HG03565 (cell line): ENCODE results near the gene CORO2A.
A peak's percentile ranks its signal among the peaks of the same experiment; 100 is the strongest.

ENCODE experiments used
- ATAC-seq: cut with Tn5 transposase; IDR thresholded peaks from one replicate; pipeline ENCODE4 v1.9.1; 2021; ENCODE audit warnings: mild to moderate bottlenecking, moderate library complexity; ENCODE audit not compliant: unreplicated experiment

The CORO2A gene, protein sequence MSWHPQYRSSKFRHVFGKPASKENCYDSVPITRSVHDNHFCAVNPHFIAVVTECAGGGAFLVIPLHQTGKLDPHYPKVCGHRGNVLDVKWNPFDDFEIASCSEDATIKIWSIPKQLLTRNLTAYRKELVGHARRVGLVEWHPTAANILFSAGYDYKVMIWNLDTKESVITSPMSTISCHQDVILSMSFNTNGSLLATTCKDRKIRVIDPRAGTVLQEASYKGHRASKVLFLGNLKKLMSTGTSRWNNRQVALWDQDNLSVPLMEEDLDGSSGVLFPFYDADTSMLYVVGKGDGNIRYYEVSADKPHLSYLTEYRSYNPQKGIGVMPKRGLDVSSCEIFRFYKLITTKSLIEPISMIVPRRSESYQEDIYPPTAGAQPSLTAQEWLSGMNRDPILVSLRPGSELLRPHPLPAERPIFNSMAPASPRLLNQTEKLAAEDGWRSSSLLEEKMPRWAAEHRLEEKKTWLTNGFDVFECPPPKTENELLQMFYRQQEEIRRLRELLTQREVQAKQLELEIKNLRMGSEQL

DNA sequence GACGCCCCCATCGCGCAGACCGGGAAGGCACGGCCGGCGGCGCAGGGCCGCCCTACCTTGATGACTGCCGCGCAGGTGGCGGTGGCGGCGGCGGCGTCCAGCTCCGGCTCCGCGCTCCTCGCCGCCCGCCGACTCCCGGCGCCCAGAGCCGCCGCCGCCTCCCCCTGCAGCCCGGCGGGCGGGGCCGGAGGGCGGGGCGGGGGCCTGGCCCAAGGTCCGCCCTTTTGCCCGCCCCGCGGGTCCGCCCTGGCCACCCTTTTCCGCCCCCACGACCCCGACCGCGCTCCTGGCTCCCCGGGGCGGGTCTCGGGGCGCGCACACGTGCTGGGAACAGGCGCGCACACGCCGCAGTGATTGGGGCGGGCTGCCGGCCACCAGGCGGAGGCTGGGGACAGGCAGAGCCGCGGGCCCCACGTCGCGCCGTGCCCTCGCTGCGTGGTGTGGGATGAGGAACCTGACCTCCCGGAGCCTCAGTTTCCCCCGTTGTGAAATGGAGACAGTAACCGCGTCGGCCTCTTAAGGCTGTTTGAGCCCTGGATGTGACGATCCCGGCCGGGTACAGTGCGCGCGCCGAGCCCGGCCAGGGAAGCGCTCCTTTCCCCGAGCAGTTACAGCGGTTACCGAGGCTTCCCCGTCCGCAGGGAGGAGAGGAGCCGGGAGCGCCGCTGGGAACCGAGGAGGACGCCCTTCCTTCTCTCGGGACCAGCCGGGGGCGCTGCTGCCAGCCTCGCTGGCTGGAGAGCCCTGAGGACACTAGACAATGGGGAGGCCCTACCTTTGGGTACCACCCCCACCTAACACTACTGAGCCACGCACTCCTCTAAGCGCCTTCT lies at the start of gene CORO2A:
Gene CORO2A (minus strand): TSS at position 135 of the 833 bp plus-strand sequence. CDS start 34,977 bp downstream, outside the sequence.
- ATAC-seq: peak; percentile 58

DNA sequence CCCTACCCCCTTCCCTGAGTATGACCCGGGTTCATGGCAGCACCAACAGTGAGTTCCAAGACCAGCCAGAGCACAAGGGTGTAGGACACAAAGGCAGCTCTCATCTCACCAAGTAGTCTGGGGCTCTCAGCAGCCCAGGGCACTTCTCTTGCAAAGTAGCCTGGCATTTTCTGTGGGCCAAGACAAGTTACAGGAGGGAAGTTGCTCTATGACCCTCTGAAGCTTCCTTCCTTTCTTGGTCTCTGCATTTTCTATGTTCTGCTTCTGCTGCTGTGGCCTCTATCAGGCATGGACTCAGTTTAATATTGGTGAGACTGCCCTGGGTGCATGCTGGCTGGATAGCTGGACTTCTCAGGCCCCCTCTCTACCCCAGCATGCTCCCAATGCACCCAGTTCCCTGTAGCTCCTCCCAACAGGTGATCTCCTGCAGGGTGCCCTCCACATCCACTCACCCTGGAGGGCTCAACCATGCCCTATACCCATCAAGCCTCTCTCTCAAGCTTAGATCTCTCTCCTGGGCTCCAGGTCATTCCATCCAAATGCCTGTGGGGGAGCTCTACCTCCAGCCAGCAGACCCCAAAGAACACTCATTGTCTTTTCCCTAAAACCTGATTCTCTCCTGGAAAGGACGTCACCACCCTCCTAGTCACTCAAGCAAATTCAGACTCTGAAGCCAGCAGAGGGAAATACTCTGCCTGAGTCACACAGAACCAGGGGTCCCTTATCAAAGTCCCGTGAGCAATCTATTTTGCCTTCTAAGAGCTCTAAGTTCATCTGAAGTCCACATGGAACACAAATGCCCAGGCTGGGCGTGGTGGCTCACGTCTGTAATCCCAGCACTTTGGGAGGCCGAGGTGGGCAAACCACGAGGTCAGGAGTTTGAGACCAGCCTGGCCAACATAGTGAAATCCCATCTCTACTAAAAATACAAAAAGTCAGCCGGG lies 49.2 kb upstream of the CORO2A start:
- no peak for ATAC-seq

DNA sequence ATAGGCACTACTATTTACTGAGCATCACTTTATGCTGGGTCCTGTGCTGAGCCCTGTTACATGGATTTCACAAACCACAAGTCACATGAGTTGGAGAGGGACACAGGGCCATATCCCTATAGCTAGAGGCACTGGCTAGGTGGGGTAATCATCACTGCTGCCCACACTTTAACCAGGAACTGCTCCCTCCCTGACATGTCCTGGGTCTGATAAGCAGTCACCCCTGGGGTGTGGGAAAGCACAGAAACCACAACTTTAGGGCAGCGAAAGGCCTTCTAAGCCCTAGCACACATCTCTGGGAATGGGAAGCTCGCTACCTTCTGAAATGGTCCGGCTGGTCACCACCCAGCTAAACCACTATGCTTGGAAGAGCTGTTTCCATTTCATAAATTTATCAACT lies 48.0 kb upstream of the CORO2A start:
- ATAC-seq: no peak

DNA sequence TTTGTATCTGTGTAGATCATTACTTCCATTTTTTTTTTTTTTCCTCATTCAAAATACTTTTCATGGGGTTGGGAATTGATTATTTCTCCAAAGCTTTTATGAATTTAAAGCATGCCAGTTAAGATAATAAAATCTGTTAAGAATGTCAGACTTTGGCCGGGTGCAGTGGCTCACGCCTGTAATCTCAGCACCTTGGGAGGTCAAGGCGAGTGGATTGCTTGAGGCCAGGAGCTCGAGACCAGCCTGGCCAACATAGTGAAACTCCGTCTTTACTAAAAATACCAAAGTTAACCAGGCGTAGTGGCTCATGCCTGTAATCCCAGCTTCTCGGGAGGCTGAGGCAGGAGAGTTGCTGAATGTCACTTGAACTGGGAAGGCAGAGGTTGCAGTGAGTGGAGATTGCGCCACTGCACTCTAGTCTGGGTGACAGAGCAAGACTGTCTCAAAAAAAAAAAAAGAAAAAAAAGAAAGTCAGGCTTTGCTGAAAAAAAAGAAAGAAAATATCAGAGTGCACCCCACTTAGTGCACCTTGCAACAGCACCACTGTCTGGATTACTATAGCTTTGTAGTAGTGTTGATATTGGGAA lies 44.6 kb upstream of the CORO2A start:
- ATAC-seq: no peak

DNA sequence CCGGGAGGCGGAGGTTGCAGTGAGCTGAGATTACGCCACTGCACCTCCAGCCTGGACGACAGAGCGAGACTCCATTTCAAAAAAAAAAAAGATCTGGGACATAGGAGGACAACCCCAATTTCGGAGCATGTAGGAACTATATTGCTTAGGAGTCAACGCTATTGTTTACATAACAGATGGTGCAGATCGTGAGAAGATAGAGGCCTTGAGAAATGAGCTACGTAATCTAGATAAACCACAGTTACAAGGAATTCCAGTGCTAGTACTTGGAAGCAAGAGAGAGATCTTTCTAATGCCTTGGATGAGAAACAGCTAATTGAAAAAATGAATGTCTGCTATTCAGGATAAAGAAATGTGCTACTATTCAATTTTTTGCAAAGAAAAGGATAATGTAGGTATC lies 42.7 kb upstream of the CORO2A start:
- no peak for ATAC-seq

DNA sequence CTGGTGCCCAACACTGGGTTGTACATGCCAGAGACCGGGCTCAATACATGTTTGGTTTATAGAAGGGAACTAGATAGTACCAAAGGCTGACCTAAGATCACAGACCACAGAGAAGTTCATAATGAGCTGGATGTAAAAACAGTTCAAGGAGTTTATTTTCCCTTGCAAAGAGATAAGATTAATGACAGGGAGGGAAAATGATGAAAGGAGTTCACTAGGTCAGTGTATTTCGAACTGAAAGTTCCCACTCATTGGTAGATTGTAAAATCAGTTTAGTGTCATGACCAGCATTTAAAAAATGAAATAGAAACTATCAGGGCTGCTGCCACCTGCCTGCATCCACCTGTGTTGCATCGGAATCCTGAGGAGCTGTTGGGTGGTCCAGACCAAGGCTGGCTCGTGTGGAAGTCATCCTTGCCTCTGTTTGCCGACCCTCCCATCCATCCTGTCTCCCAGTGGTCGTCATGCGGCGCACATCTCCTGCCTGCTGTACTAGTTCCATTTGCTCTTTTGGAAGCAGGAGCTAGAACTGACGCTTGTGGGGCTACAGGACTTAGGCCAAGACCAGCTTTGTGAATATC lies 41.9 kb upstream of the CORO2A start:
- no peak for ATAC-seq

DNA sequence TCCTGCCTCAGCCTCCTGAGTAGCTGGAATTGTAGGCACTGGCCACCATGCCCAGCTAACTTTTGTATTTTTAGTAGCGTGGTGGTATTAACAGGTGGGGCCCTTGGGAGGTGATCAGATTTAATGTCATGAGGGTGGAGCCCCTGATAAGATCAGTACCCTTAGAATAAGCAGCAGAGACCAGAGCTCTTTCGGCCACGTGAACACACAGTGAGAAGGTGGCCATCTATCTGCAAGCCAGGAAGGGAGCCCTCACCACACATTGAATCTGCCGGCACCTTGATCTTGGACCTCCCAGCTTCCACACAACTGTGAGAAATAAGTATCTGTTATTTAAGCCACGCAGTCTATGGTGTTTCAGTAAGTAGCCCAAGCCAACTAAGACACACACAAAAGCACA lies 40.5 kb upstream of the CORO2A start:
- no peak for ATAC-seq

DNA sequence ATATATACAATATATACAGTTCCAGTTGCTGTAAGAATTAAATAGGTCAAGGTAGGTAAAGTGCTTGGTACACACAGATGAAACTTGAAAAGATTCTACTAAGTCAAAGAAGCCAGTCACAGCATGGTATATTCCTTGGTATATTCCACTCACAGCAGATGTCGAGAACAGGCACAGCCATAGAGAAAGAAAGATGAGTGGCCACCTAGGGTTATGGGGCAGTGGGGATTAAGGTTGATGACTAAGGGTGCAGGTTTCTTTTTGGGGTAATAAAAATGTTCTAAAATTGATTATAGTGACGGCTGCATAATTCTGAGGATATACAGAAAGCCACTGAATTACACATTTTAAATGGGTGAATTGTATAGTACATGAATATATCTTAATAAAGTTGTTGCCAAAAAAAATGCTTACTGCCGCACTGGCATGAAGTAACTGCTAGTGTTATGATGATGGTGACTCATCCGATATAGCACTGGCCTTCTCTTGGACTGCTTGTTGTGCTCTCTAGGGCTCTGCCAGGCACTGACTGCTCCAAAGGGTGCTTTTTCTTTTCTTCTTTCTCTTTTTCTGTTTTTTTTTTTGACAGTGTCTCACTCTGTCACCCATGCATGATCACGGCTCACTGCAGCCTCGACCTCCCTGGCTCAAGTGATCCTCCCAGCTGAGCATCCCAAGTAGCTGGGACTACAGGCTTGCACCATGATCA lies 39.5 kb upstream of the CORO2A start:
- ATAC-seq: no peak

DNA sequence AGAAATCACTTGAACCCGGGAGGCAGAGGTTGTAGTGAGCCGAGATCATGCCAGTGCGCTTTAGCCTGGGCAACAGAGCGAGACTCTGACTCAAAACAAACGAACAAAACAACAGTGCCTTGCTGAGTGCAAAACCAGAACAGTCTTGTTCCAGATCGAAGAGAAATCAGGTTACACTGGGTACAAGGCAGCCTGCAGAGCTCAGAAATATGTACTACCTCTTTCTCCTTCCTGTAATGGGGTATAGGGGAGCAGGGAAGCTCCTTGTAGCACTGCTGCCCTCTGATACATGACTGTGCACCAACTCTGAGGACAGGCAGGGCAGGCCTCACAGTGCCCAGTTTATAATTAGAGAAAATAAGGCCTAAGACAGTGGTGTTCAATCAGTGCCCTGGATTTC lies 38.4 kb upstream of the CORO2A start:
- ATAC-seq: no peak

DNA sequence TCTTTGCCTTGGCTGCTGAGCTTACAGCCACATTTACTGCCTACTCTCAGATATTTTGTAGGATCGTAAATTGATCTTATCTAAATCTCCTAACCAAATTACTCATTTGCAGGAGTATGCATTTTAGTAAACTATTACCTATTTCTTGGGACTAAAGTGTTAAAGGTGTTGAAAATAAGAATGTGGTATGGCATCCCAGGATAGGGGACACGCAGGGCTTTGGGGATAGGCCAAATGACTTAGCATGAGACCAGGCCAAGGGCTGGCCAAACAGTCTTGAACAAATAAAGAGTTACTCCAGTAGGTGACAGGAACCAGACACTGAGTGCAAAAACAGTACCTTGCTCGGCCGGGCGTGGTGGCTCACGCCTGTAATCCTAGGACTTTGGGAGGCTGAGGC lies 37.9 kb upstream of the CORO2A start:
- ATAC-seq: no peak

DNA sequence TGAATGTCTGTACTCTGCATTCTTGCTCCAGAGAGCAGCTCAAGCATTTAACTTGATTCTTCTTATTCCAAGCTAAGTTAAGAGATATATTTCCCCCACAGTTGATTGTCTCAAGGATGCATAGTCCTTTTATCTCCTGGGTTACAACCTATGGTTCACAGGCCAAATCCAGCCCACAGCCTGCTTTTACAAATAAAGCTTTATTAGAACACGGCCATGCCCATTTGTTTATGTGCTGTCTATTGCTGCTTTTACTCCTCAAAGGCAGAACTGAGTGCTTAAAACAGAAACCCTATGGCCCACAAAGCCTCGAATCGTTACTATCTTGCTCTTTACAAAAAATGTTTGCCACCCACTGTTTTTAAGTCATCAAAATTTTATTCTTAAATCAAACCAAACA lies 37.2 kb upstream of the CORO2A start:
- no peak for ATAC-seq

DNA sequence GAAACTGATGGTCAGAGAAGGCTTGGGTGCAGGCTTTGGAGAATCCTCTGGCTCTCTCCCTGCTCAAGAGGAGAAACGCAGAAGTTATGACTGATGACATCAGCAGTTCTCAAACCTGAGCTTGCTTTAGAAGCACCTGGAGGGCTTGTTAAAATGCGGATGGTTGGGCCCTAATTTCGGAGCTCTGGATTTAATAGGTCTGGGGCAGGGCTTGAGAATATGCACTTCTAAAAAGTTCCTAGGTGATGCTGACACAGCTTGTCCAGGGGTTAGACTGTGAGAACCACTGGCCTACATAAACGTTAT lies 36.6 kb upstream of the CORO2A start:
- no peak for ATAC-seq

DNA sequence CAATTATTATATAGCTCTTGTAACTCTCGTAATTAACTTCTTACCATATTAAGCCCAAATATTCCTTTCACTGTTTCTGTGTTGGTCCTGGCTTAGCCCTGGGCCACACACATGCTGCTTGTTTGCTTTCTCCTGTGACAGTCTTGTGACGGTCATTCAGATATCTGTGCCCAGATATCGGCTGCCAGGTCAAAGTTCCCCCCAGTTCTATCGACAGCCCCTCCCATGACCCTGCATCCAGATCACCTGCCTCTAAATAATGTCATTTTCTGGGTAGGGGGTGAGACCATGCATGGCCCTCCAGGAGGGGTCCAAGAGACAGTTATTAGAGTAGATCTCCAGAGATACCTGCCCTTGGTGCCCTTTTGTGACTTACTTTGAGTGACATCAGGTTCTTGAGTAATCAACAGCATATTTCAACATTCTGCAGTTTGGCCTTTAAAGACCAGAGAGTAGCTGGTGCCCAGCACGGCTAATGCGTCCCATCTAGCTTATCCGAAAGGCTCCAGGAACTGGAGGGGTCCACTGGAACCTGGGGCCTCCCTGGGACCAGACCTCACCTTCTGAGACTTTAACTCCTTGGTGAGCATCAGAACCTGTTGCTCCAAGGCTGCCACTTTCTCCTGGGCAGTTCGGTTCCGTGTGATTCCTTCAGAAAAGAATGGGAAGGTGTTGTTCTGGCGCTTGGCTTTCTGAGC lies 36.1 kb upstream of the CORO2A start:
- ATAC-seq: no peak

DNA sequence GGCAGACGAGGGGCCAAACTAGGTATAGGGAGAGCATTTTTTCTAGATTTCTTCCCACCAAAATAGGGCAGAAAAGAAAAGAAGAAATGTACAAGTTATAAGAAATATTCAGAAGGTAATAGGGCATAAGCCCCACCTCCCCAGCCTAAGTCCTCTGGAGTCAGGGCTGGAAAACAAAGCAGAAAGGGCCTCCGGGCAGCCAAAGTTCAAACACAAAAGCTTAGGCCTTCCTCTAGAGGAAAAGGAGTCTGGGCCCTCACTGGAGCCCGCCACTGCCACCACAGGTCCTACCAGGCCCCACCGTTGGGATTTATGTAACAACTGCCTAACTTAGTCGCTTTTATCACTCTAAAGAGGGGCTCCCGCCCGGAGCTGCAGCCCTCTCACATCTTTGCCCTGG lies 35.4 kb upstream of the CORO2A start:
- no peak for ATAC-seq

DNA sequence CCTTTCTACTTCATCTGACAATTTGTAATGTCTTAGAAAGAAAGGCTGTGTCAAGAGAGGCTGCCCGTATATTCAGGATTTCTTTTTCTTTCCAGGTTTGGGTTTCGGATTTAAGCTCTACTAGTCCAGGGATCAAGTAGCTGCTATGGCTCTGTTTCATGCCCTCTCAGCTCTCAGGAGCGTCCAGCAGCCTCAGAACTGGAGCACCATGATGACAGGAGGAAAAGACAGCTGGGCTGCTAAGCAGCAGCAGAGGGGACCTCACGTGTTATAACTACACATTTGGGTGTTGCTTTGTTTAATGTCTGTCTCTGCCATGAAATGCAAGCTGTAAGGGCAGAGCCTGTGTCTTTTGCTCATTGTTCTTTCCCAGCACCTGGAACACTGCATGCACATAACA lies 34.5 kb upstream of the CORO2A start:
- no peak for ATAC-seq

DNA sequence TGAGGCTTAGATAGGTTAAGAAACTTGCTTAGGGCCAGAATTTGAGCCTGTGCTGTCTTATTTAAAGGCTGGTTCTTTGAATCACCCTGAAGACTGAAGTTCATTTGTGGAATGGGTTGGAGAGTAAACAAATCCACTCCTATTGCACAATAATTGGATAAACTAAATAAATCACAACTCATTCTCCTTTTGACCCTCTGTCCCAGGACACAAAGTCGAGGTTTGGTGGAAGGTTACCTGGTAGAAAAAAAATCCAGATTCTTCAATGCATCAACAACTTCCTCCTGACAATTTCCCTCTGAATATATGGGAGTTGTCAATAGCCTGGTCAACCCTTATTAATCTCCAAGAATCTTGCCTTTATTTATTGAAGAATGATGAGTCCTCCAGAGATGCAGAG lies 34.1 kb upstream of the CORO2A start:
- no peak for ATAC-seq

DNA sequence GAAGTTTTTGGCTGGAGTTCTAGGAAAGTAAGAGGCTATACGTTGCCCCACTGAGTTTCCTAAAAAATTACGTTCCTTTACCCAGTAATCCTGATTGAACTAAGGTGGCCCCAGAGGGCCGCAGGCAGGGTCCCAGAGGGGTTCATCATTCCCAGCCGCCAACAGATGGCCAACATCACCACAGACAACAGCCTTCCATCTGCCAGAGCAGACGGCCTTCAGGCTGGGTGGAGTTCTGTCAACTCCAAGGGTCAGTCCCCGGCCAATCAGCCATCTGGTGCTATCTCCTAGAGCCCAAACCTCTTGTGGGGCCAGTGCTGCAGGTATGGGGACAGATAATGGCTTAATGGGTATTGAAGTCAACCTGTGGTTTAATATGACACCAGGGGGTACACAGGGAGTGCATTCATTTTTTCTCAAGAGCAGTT lies 32.6 kb upstream of the CORO2A start:
- ATAC-seq: no peak

DNA sequence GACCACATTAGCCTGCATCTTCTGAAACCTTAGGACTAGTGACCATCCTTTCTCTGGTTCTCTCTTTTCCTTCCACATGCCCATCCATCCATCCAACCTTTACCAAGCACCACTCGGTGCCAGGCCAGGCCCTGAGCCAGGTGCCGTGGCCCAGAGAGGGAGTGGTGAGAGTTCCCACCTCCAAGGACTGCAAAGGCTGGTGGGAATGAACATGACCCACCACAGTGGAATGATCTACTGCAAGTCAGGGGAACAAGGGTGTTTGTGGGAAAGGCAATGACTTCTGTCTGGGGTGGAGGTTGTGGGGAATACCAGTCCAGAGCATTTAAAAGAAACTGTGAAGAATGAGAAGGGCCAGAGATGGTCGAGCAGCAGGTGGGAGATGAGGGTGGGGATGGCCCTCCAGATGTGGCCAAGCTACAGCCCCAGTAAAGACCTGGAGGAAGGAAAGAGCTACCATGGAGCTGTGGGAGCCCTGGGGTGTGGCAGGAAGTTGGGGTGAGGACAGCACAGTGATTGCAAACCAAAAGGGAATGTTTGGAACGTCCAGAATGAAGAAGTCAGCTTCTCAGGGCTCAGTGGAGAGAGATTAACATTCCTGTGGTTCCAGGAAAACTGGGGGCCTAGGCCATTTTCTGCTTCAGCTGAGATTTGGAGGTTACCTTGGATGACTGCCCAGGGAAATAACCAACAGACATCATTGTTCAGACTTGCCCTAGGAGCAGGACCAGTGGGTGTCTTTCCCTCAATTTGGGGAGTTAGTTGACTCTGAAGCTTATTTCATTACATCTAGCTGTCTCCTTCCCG lies 30.7 kb upstream of the CORO2A start:
- ATAC-seq: no peak
